ENCODE results near the gene STAU1. TPM values are rescaled to one million over a fixed set of nuclear protein-coding genes. Genes with fewer than 3 reads are reported as not detected.
"Not testable (repeated sequence)": the region's sequence is repeated elsewhere in the genome, so short reads cannot be mapped to it uniquely, and the experiment has no call there.

Gene STAU1
- total RNA-seq, 4 donors from 2014 or later = 64.2 to 79.8 (median 70.9) TPM

DNA sequence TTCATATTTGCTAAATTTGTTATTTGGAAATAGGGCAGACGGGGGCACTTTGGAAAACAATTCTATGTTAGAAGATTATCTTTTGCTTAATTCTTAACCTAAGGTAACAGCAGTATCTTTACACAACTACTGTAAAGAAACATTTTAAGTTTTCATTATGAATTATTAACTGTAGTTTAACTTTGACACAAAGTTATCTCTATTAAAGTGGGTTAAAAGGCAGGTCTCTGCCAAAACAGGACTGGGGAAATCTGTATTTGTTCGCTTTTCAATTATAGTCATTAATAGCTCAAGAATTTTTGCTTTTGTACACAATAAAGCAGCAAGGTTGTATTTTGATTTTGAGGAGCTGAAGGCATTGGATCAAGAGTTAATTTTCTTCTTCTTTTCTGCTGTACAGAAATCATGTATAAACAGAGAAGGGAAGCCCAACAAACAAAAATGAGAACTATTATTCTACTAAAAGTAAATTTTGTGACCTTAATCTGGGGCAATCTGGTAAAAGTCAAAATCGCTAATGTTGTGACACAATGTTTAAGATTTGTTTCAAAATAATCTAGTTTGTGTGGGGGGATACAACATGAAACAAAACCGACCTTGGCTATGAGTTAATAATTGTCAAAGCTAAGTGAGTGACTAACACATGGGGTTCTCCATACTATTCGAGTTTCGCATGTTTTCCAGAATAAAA lies 2.9 kb downstream of the STAU1 start:
- H3K36me3 ChIP-seq = no peaks in the 10 kb centered on the region
- no peak overlapping the region for H3K4me3 ChIP-seq
- TF ChIP-seq EP300 (IDR thresholded peaks at IDR 0.05) (no peak), POLR2A (IDR thresholded peaks at IDR 0.05) (no peak)
- TF ChIP-seq, protein P1, sequence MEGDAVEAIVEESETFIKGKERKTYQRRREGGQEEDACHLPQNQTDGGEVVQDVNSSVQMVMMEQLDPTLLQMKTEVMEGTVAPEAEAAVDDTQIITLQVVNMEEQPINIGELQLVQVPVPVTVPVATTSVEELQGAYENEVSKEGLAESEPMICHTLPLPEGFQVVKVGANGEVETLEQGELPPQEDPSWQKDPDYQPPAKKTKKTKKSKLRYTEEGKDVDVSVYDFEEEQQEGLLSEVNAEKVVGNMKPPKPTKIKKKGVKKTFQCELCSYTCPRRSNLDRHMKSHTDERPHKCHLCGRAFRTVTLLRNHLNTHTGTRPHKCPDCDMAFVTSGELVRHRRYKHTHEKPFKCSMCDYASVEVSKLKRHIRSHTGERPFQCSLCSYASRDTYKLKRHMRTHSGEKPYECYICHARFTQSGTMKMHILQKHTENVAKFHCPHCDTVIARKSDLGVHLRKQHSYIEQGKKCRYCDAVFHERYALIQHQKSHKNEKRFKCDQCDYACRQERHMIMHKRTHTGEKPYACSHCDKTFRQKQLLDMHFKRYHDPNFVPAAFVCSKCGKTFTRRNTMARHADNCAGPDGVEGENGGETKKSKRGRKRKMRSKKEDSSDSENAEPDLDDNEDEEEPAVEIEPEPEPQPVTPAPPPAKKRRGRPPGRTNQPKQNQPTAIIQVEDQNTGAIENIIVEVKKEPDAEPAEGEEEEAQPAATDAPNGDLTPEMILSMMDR (IDR thresholded peaks at IDR 0.05) = no peak
- H3K27ac ChIP-seq = no peak overlapping the region
- no peaks in the 10 kb centered on the region for H3K27me3 ChIP-seq
- WGBS, 2 donors = 64 to 72% methylated on average over 6 of the region's 6 CpGs
- no peaks in the 10 kb centered on the region for H3K9me3 ChIP-seq
- no peak for DNase-seq (ENCODE audit: low spot score in 2 of 2)
- peaks cover 0 to 60% (median 12%) of the 10 kb centered on the region in 4 donors for H3K4me1 ChIP-seq

DNA sequence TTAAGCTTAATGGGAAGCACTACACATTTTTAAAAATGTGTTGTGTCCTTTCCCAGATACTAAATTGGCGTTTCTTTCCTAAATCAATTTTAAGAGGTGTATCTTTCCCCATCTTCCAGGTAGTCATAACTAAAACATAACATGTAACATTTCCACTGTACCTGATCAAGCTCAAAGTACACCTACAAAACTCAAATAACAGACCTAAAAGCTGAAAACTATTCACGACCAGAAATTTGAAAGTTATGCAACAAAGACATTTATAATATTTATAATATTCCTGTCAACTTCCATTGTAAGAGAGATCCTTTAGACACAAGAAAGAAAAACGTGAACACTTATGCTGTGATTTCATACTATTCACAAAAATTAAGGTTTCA lies 3.5 kb downstream of the STAU1 start:
- DNase-seq (ENCODE audit: low spot score in 2 of 2) = no peak
- Histone ChIP-seq H3K4me1 (peaks cover 0 to 65% (median 17%) of the 10 kb centered on the region in 4 donors), H3K27ac (no peak overlapping the region), H3K27me3 (no peaks in the 10 kb centered on the region), H3K4me3 (no peak overlapping the region), H3K9me3 (no peaks in the 10 kb centered on the region), H3K36me3 (no peaks in the 10 kb centered on the region)
- TF ChIP-seq, protein P1 (IDR thresholded peaks at IDR 0.05) = no peak
- TF ChIP-seq EP300 (IDR thresholded peaks at IDR 0.05) (no peak), POLR2A (IDR thresholded peaks at IDR 0.05) (no peak)
- 66 to 70% methylated on average over 3 of the region's 3 CpGs for WGBS, 2 donors

- H3K9me3 ChIP-seq; H3K27me3 ChIP-seq; H3K4me3 ChIP-seq; DNase-seq (ENCODE audit: low spot score in 2 of 2); H3K36me3 ChIP-seq; H3K27ac ChIP-seq: not testable (repeated sequence)
- 85 to 87% methylated on average over 5 of the region's 5 CpGs for WGBS, 2 donors
- peaks cover 0 to 71% (median 22%) of the 10 kb centered on the region in 4 donors for H3K4me1 ChIP-seq
Observed at GRCh38 chr20:49184084-49184501, 4.0 kb downstream of the STAU1 start.

DNA sequence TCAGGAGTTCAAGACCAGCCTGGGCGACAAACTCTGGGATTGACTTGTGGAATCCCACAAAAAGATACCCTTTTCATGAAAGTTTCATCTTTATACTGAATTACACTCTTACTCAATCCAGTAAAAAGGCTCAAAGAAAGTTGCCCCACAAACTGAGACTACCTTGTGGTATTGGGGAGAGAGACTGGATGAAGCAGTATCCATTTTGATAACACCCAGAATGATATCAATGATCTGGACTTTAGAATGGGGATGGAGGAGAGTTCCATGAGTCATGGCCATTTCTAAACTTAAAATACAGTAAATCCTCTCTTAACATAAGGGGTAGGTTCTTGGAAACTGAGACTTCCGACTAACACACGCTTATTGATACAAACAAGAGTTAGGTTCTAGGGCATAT lies 4.7 kb downstream of the STAU1 start:
- H3K27me3 ChIP-seq = no peaks in the 10 kb centered on the region
- peaks cover 0 to 69% (median 23%) of the 10 kb centered on the region in 4 donors for H3K4me1 ChIP-seq
- DNase-seq (ENCODE audit: low spot score in 2 of 2) = no peak
- TF ChIP-seq, protein P1 (IDR thresholded peaks at IDR 0.05) = no peak
- no peak for TF ChIP-seq EP300 (IDR thresholded peaks at IDR 0.05)
- no peak for TF ChIP-seq POLR2A (IDR thresholded peaks at IDR 0.05)
- H3K4me3 ChIP-seq = no peak overlapping the region
- no peak overlapping the region for H3K27ac ChIP-seq
- H3K36me3 ChIP-seq = peaks cover 0 to 2% (median 0%) of the 10 kb centered on the region in 3 donors
- 95 to 97% methylated on average over 3 of the region's 3 CpGs for WGBS, 2 donors
- no peaks in the 10 kb centered on the region for H3K9me3 ChIP-seq

DNA sequence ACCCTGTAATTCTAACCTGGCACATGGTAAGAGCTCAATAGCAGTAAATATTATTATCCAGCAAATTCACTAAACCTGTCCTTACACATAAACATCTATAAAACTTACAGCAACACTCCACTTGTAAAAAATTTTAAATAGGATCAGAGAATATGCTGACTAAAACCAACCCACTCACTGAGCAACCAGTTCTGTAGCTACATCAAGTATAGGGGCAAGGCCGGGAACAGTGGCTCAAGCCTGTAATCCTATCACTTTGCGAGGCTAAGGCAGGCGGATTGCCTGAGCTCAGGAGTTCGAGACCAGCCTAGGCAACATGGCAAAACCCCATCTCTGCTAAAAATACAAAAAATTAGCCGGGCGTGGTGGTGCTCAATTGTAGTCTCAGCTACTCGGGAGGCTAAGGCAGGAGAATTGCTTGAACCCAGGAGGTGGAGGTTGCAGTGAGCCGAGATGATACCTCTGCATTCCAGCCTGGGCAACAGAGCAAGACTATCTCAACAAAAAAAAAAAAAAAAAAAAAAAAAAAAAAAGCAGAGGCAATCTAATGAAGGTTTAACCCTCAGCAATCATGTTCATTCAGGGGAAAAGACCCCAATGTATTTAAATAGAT lies 6.8 kb downstream of the STAU1 start:
- TF ChIP-seq, protein P1 (IDR thresholded peaks at IDR 0.05) = no peak
- no peak for TF ChIP-seq EP300 (IDR thresholded peaks at IDR 0.05)
- TF ChIP-seq POLR2A (IDR thresholded peaks at IDR 0.05) = no peak
- H3K27me3 ChIP-seq = no peaks in the 10 kb centered on the region
- H3K4me3 ChIP-seq = no peak overlapping the region
- peaks cover 0 to 61% (median 22%) of the 10 kb centered on the region in 4 donors for H3K4me1 ChIP-seq
- H3K36me3 ChIP-seq = peaks cover 0 to 5% (median 0%) of the 10 kb centered on the region in 3 donors
- H3K27ac ChIP-seq = no peak overlapping the region
- 76 to 88% methylated on average over 8 of the region's 8 CpGs for WGBS, 2 donors
- no peak for DNase-seq (ENCODE audit: low spot score in 2 of 2)
- no peaks in the 10 kb centered on the region for H3K9me3 ChIP-seq
